Measurements from ENCODE around the gene IFNA2. TPM values are rescaled to one million over a fixed set of nuclear protein-coding genes. Genes with fewer than 3 reads are reported as not detected.

Gene IFNA2
- total RNA-seq, 3 donors from 2014 or later = not detected

DNA sequence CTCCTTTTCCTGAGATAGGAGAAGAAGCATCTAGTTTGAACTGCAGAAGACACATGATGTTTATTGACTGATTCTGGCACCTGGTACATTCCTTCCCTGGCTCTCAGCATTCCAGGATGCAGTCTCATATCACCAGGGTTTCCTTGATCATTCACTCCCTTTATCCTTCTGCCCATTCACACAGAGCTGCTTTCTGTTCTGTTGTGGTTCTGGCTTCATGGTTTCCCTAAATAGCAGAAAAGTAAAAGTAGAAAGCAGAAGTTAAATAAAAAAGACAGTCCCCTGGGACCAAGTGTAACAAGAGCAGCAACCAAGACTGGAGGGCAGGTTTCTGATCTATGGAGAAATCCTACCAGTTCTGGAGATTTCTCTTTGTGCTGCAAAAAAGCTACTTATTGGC, 26.9 kb upstream of the IFNA2 start:
- no peak for DNase-seq (ENCODE audit: low spot score in 2 of 2)
- Histone ChIP-seq H3K4me3 (no peak overlapping the region), H3K9me3 (no peaks in the 10 kb centered on the region), H3K36me3 (no peaks in the 10 kb centered on the region), H3K4me1 (no peaks in the 10 kb centered on the region), H3K27ac (no peak overlapping the region), H3K27me3 (no peaks in the 10 kb centered on the region)
- intact Hi-C loops (cut with DNase I; ENCODE audit: low total_unique reads) = no loop called here
- TF ChIP-seq POLR2A (IDR thresholded peaks at IDR 0.05) = no peak
- TF ChIP-seq, protein P1, sequence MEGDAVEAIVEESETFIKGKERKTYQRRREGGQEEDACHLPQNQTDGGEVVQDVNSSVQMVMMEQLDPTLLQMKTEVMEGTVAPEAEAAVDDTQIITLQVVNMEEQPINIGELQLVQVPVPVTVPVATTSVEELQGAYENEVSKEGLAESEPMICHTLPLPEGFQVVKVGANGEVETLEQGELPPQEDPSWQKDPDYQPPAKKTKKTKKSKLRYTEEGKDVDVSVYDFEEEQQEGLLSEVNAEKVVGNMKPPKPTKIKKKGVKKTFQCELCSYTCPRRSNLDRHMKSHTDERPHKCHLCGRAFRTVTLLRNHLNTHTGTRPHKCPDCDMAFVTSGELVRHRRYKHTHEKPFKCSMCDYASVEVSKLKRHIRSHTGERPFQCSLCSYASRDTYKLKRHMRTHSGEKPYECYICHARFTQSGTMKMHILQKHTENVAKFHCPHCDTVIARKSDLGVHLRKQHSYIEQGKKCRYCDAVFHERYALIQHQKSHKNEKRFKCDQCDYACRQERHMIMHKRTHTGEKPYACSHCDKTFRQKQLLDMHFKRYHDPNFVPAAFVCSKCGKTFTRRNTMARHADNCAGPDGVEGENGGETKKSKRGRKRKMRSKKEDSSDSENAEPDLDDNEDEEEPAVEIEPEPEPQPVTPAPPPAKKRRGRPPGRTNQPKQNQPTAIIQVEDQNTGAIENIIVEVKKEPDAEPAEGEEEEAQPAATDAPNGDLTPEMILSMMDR (IDR thresholded peaks at IDR 0.05) = no peak
- TF ChIP-seq POLR2AphosphoS5 (IDR thresholded peaks at IDR 0.05) = no peak

DNA sequence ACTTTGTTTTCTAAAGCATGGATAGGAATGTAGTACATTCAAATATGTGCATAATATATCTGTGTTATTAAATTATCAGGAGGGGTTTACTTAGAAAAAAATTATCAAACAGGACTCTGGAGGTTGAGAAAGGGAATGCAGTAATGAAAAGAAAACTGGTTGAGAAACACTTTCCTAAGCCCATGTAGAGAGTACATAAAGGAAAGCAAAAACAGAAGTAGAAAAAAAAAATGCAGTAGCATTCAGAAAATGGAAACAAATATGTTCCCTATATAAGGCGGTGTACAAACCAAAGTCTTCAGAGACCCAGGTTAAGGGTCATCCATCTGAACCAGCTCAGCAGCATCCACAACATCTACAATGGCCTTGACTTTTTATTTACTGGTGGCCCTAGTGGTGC, 23.6 kb upstream of the IFNA2 start, which contains the start of gene IFNA8:
TSS of gene IFNA8 (plus strand) at position 301 of the 400 bp plus-strand sequence. CDS start at position 361, 60 bp downstream.
- Histone ChIP-seq H3K27ac (no peak within 1 kb of the TSS), H3K27me3 (no peaks in the 10 kb centered on the region), H3K4me3 (no peak within 1 kb of the TSS), H3K4me1 (no peaks in the 10 kb centered on the region), H3K36me3 (no peaks in the 10 kb centered on the region), H3K9me3 (no peaks in the 10 kb centered on the region)
- TF ChIP-seq POLR2AphosphoS5 (IDR thresholded peaks at IDR 0.05) (no peak), POLR2A (IDR thresholded peaks at IDR 0.05) (no peak)
- TF ChIP-seq, protein P1 (IDR thresholded peaks at IDR 0.05) = no peak
- no peak for DNase-seq (ENCODE audit: low spot score in 2 of 2)
- intact Hi-C loops (cut with DNase I; ENCODE audit: low total_unique reads) = no loop called here

DNA sequence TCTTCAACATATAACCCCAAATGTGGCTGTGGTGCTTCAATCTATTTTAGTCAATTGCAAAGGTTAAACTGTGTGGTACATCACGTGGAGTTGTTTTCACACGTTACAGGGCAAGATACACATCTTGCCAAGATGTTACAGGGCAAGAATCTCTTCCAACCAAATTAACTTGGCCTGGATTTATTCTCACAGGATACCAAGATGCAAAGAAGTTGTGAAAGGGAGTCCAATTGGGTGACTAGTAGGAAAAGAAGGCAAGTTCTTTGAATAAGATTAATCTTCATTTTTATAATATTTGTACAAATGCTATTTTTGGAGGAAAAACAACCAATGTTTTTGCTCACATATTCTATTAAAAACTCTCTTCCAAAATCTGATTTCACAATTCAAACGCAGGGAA, 18.9 kb upstream of the IFNA2 start:
- DNase-seq (ENCODE audit: low spot score in 2 of 2) = no peak
- Histone ChIP-seq H3K4me3 (no peak overlapping the region), H3K27ac (no peak overlapping the region), H3K36me3 (no peaks in the 10 kb centered on the region), H3K4me1 (peaks cover 0 to 4% of the 10 kb centered on the region in 2 donors), H3K9me3 (no peaks in the 10 kb centered on the region), H3K27me3 (peaks cover 0 to 31% of the 10 kb centered on the region in 2 donors)
- intact Hi-C loops (cut with DNase I; ENCODE audit: low total_unique reads) = no loop called here
- TF ChIP-seq POLR2AphosphoS5 (IDR thresholded peaks at IDR 0.05) = no peak
- no peak for TF ChIP-seq POLR2A (IDR thresholded peaks at IDR 0.05)
- TF ChIP-seq, protein P1 (IDR thresholded peaks at IDR 0.05) = no peak

DNA sequence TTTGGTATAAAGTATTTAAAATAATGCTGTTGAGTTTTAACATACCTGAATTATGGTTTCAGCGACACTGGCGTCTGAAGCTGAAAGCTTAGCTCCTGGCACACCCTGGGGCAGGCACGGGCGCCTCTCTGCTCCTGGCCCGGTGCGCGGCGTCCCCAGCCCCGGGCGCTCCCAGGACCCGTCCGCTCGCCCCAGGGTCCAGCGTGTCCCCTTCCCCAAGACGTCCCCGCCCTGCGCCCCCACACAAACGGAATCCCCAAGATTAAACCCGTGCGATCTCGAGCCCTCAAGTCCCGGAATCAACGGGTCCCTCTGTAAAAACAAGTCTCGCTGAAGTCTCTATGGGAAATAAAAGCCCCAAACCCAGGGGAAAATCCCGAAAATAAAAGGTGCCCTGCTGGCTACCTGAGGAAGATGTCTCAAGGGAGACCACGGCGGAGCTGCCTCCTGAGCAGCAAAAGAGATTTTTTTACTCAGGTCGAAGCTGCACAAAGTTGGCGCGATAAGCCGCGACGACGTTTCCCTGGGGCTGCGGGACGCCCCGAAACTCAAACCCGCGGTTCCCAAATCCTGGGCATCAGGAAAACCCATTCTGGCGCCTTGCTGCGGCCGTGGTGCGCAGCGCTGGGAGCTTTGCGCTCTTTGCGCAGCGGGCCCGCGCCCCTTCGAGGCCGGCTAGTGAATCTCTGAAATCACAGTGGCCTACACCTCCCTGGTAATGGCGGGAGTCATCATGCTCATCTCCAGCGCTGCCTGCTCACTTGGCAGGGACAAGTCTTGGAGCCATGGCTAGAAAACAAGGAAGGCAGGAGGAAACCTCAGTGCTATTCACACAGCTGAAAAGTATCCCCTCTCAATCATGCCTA, 17.4 kb upstream of the IFNA2 start:
- Histone ChIP-seq H3K27ac (no peak overlapping the region), H3K27me3 (peaks cover 0 to 38% of the 10 kb centered on the region in 2 donors), H3K36me3 (no peaks in the 10 kb centered on the region), H3K4me1 (peaks cover 0 to 4% of the 10 kb centered on the region in 2 donors), H3K4me3 (peak overlapping the region; percentile 6 to 54 (median 19)), H3K9me3 (no peaks in the 10 kb centered on the region)
- intact Hi-C loops (cut with DNase I; ENCODE audit: low total_unique reads) = no loop called here
- DNase-seq (ENCODE audit: low spot score in 2 of 2) = no peak
- TF ChIP-seq POLR2A (IDR thresholded peaks at IDR 0.05) = no peak
- TF ChIP-seq POLR2AphosphoS5 (IDR thresholded peaks at IDR 0.05) = no peak

DNA sequence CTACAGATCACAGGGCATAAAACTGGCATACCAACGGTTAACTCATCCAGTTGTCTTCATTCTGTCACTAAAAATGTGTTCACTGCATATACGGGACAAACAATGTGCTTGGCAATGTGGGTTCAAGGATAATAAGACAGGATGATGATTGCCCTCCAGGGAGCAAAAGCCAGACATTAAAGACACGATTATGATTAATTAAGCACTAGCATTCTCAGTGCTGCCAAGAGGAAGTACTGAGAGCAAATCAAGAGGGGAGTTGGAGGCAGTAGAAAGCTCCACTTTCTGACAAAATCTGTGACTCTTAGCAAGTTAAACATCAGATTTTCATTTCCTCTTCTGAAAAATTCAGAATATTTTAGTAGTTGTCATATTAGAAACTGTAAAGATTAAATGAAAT, 14.8 kb upstream of the IFNA2 start:
- DNase-seq (ENCODE audit: low spot score in 2 of 2) = no peak
- intact Hi-C loops (cut with DNase I; ENCODE audit: low total_unique reads) = loop anchor here (5.0 kb wide), 1 partner anchor 73 kb away; no protein-coding TSS in a partner anchor
- no peak overlapping the region for H3K27ac ChIP-seq
- H3K9me3 ChIP-seq = no peaks in the 10 kb centered on the region
- no peaks in the 10 kb centered on the region for H3K36me3 ChIP-seq
- H3K27me3 ChIP-seq = peaks cover 0 to 59% of the 10 kb centered on the region in 2 donors
- H3K4me3 ChIP-seq = no peak overlapping the region
- TF ChIP-seq POLR2AphosphoS5 (IDR thresholded peaks at IDR 0.05) = no peak
- no peak for TF ChIP-seq POLR2A (IDR thresholded peaks at IDR 0.05)
- TF ChIP-seq, protein P1 (IDR thresholded peaks at IDR 0.05) = no peak
- H3K4me1 ChIP-seq = peaks cover 0 to 4% of the 10 kb centered on the region in 2 donors

All from breast epithelium (tissue), 4 donors.